Endodermal cell (in vitro differentiated cells): ENCODE results near the gene VPS52. TPM values are rescaled to one million over a fixed set of nuclear protein-coding genes. Genes with fewer than 3 reads are reported as not detected.

Experiments
- DNase-seq: peaks from one replicate; pipeline ENCODE4 v3.0.0-alpha.2; 2017
- H3K27ac ChIP-seq: 2 replicates; pipeline ENCODE4 v1.5.1; 2013; ENCODE audit warnings: mild to moderate bottlenecking, low read depth, low read length, moderate library complexity
- H3K27me3 ChIP-seq: 2 replicates; pipeline ENCODE4 v1.6.1; 2013; ENCODE audit warnings: mild to moderate bottlenecking, low read length, moderate library complexity; ENCODE audit not compliant: insufficient read depth, control insufficient read depth, poor library complexity, severe bottlenecking
- H3K36me3 ChIP-seq: 2 replicates; pipeline ENCODE4 v1.7.0; 2013; ENCODE audit warnings: mild to moderate bottlenecking, low read length, moderate library complexity; ENCODE audit not compliant: control insufficient read depth, insufficient read depth
- H3K4me1 ChIP-seq: one replicate; pipeline ENCODE4 v1.7.0; 2013; ENCODE audit warnings: low read length; ENCODE audit not compliant: control insufficient read depth, insufficient read depth
- H3K4me3 ChIP-seq: 2 replicates; pipeline ENCODE4 v1.5.1; 2013; ENCODE audit warnings: mild to moderate bottlenecking, low read length, moderate library complexity
- H3K9ac ChIP-seq: 2 replicates; pipeline ENCODE4 v1.6.1; 2013; ENCODE audit warnings: mild to moderate bottlenecking, low read length, moderate library complexity; ENCODE audit not compliant: poor library complexity, severe bottlenecking; ENCODE audit errors: extremely low read depth
- H3K9me3 ChIP-seq: 2 replicates; pipeline ENCODE4 v1.6.1; 2013; ENCODE audit warnings: mild to moderate bottlenecking, low read length, moderate library complexity; ENCODE audit not compliant: control insufficient read depth
- H3K27ac Mint-ChIP-seq: 2 replicates; pipeline ENCODE4 v1.8.0; 2020; ENCODE audit warnings: mixed read lengths
- H3K27me3 Mint-ChIP-seq: 2 replicates; pipeline ENCODE4 v1.8.0; 2021; ENCODE audit warnings: mild to moderate bottlenecking, mixed read lengths; ENCODE audit not compliant: insufficient read depth
- H3K36me3 Mint-ChIP-seq: 2 replicates; pipeline ENCODE4 v1.8.0; 2020; ENCODE audit warnings: low read depth, mixed read lengths
- H3K4me1 Mint-ChIP-seq: 2 replicates; pipeline ENCODE4 v1.8.0; 2020; ENCODE audit warnings: mixed read lengths
- H3K4me3 Mint-ChIP-seq: 2 replicates; pipeline ENCODE4 v1.8.0; 2020; ENCODE audit warnings: mild to moderate bottlenecking, moderate library complexity, mixed read lengths
- H3K9me3 Mint-ChIP-seq: 2 replicates; pipeline ENCODE4 v1.8.0; 2020; ENCODE audit warnings: mild to moderate bottlenecking, mixed read lengths
- CTCF ChIP-seq: fragments of 200-600 bp; sonication (generic); conservative IDR thresholded peaks from 2 replicates; pipeline ENCODE4 v1.5.0; 2021; ENCODE audit warnings: antibody characterized with exemption, mild to moderate bottlenecking
- WGBS, 2 experiments: methylation state at CpG; one replicate each; pipeline versions ENCODE4 v1.1.5 to v1.1.7; 2013; ENCODE audit warnings: missing lambda C conversion rate in 2 of 2, mixed read lengths in 1 of 2; ENCODE audit not compliant: insufficient coverage in 1 of 2, insufficient read length in 1 of 2; 5-methylcytosine and 5-hydroxymethylcytosine counted together
- long read RNA-seq, 4 experiments: library from polyadenylated mRNA in 2 of 4; library from RNA in 1 of 4; library from capped mRNA in 1 of 4; stranded (forward) in 3 of 4; unstranded in 1 of 4; transcript quantifications; one replicate each; pipeline ENCODE4 v2.0.0, GENCODE V29; 2020 to 2021; ENCODE audit warnings: inconsistent platforms in 1 of 4
- polyA plus RNA-seq, 2 experiments: library from polyadenylated mRNA; stranded (reverse); fragments of 50-300 nt; gene quantifications; one replicate each; pipeline ENCODE4 v1.2.3, GENCODE V29; 2013
- total RNA-seq, 2 donors: library from RNA; stranded (reverse); fragmentation: NEBNext Ultra II Directional in 1 of 2; extraction: Animal tissue kit (Norgen Biotek cat#: 25700) in 1 of 2; gene quantifications; 2 replicates in 1 of 2; 3 replicates in 1 of 2; pipeline ENCODE4 v1.2.1, GENCODE V29; 2021

VPS52 gene
- total RNA-seq = 10 to 100 TPM; 51.4 to 63.9 TPM
- polyA plus RNA-seq (2013, experiment 1 of 2) = 63.6 TPM
- 53.0 TPM for polyA plus RNA-seq (2013, experiment 2 of 2)
- long read RNA-seq, experiment 1, partial matches to known transcripts = 6 of 20 reads
- long read RNA-seq, experiment 1, other reads (novel, unspliced or antisense) = 9 of 20 reads
- long read RNA-seq, experiment 2, transcript VPS52-212 (20 exons, 2,960 nt) = major isoform, 90 of 130 reads
- long read RNA-seq, experiment 2, partial matches to known transcripts = 10 of 130 reads
- long read RNA-seq, experiment 2, other reads (novel, unspliced or antisense) = 30 of 130 reads
- long read RNA-seq, experiment 3, transcript VPS52-212 (20 exons, 2,960 nt) = major isoform, 103 of 161 reads
- long read RNA-seq, experiment 3, partial matches to known transcripts = 6 of 161 reads
- long read RNA-seq, experiment 3, other reads (novel, unspliced or antisense) = 52 of 161 reads
- long read RNA-seq, experiment 4, transcript VPS52-212 (20 exons, 2,960 nt) = major isoform, 9 of 19 reads
- long read RNA-seq, experiment 4, partial matches to known transcripts = 5 of 19 reads
- long read RNA-seq, experiment 4, other reads (novel, unspliced or antisense) = 1 of 19 reads

GRCh38 chr6:33271468-33272274 lies at the start of gene VPS52, which contains the start of gene RPS18:
Gene VPS52 (minus strand): TSS chr6:33271876. CDS start chr6:33271675, 201 bp downstream.
Gene RPS18 (plus strand): TSS chr6:33272075. CDS start chr6:33272120, 45 bp downstream.
- H3K4me3 Mint-ChIP-seq = peak within 1 kb of the TSS; percentile 98
- H3K36me3 Mint-ChIP-seq = peaks cover 65% of the 10 kb centered on the region
- Histone ChIP-seq H3K4me1 (peaks cover 3% of the 10 kb centered on the region), H3K36me3 (peaks cover 68% of the 10 kb centered on the region), H3K9ac (peak within 1 kb of the TSS; percentile 91), H3K27ac (peak within 1 kb of the TSS; percentile 85), H3K9me3 (no peaks in the 10 kb centered on the region), H3K4me3 (peak within 1 kb of the TSS; percentile 98), H3K27me3 (no peaks in the 10 kb centered on the region)
- peak; percentile 96 for DNase-seq
- no peak for TF ChIP-seq CTCF
- H3K27ac Mint-ChIP-seq = peak within 1 kb of the TSS; percentile 100
- WGBS, 2 experiments = 0 to 1% methylated on average over 16 to 48 of the region's 48 CpGs
- no peaks in the 10 kb centered on the region for H3K9me3 Mint-ChIP-seq
- H3K4me1 Mint-ChIP-seq = peaks cover 29% of the 10 kb centered on the region
- H3K27me3 Mint-ChIP-seq = no peaks in the 10 kb centered on the region

- peaks cover 34% of the 10 kb centered on the region for H3K36me3 Mint-ChIP-seq
- Histone ChIP-seq H3K9ac (no peak overlapping the region), H3K27me3 (no peaks in the 10 kb centered on the region), H3K27ac (no peak overlapping the region), H3K4me3 (peak overlapping the region; percentile 97), H3K4me1 (peaks cover 17% of the 10 kb centered on the region), H3K9me3 (no peaks in the 10 kb centered on the region), H3K36me3 (peaks cover 30% of the 10 kb centered on the region)
- H3K4me1 Mint-ChIP-seq = peaks cover 37% of the 10 kb centered on the region
- no peaks in the 10 kb centered on the region for H3K27me3 Mint-ChIP-seq
- peak overlapping the region; percentile 98 for H3K4me3 Mint-ChIP-seq
- H3K27ac Mint-ChIP-seq = peak overlapping the region; percentile 78
- no peak for DNase-seq
- H3K9me3 Mint-ChIP-seq = no peaks in the 10 kb centered on the region
- no peak for TF ChIP-seq CTCF
- 84 to 88% methylated on average over 9 of the region's 9 CpGs for WGBS, 2 experiments
Measured at GRCh38 chr6:33321227-33321626, 49.6 kb upstream of the VPS52 start.
